Suprapubic skin (tissue), 3 donors: ENCODE measurements around the gene RASA3.

Experiments
- EP300 ChIP-seq: sonication (generic); formaldehyde crosslinking; IDR thresholded peaks from one replicate; pipeline ENCODE4 v1.6.1; 2017; ENCODE audit warnings: antibody characterized with exemption
- POLR2A ChIP-seq, 2 donors: fragments of 450-650 bp; IDR thresholded peaks; one replicate each; pipeline ENCODE4 v1.6.1; 2017; ENCODE audit warnings: antibody characterized with exemption in 2 of 2, mild to moderate bottlenecking in 2 of 2, moderate library complexity in 2 of 2
- TF ChIP-seq, protein P1 (sequence below), 2 donors: fragments of 200-600 bp in 1 of 2; fragments of 450-650 bp in 1 of 2; sonication (generic) in 1 of 2; IDR thresholded peaks; one replicate each; pipeline ENCODE4 v1.5.1; 2016 to 2019; ENCODE audit warnings: antibody characterized with exemption in 2 of 2, mild to moderate bottlenecking in 1 of 2, moderate library complexity in 1 of 2

DNA sequence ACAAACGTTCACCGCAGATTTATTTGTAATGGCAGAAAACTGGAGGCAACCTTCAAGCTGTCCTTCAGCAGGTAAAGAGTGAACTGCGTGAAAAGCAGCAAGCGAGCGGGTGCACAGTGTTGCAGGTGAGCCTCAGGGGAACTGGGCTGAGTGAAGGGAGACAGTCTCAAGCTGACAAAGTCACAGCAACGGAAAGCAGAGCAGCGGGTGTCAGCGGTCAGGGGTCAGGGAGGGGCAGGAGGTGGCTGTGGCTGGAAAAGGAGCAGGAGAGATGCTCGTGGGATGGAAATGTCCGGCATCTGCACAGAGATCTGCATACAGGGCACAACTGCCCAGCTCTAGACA, 8.5 kb upstream of the RASA3 start:
- TF ChIP-seq, protein P1, sequence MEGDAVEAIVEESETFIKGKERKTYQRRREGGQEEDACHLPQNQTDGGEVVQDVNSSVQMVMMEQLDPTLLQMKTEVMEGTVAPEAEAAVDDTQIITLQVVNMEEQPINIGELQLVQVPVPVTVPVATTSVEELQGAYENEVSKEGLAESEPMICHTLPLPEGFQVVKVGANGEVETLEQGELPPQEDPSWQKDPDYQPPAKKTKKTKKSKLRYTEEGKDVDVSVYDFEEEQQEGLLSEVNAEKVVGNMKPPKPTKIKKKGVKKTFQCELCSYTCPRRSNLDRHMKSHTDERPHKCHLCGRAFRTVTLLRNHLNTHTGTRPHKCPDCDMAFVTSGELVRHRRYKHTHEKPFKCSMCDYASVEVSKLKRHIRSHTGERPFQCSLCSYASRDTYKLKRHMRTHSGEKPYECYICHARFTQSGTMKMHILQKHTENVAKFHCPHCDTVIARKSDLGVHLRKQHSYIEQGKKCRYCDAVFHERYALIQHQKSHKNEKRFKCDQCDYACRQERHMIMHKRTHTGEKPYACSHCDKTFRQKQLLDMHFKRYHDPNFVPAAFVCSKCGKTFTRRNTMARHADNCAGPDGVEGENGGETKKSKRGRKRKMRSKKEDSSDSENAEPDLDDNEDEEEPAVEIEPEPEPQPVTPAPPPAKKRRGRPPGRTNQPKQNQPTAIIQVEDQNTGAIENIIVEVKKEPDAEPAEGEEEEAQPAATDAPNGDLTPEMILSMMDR (IDR thresholded peaks at IDR 0.05) = no peak
- TF ChIP-seq POLR2A (IDR thresholded peaks at IDR 0.05) = no peak
- no peak for TF ChIP-seq EP300
